ENCODE measurements around the gene RERGL.
"Not testable (repeated sequence)": the region's sequence is repeated elsewhere in the genome, so short reads cannot be mapped to it uniquely, and the experiment has no call there.

RERGL gene, protein sequence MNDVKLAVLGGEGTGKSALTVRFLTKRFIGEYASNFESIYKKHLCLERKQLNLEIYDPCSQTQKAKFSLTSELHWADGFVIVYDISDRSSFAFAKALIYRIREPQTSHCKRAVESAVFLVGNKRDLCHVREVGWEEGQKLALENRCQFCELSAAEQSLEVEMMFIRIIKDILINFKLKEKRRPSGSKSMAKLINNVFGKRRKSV

DNA sequence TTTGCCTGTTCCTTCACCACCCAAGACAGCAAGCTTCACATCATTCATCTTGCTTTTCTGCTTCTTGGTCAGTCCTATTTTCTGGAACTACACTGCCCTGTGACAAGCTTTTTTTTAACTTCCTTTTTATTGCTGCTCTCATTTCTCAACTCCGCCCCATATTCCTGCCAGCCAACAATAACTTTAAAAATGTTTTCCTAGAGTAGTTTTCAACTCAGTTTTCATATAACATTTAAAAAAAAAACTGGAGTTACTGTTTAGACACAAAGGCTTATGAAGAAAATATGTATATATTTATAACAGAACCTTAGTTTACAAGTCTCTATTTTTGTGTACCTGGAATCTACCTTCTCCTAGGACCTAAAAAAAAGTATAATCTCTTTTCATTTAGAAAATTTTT lies at the start of gene RERGL:
Gene RERGL (minus strand): TSS at position 101 of the 400 bp plus-strand sequence. CDS start 53 bp downstream, at position 48.
- DNase-seq (ENCODE audit: low spot score), result no peak

DNA sequence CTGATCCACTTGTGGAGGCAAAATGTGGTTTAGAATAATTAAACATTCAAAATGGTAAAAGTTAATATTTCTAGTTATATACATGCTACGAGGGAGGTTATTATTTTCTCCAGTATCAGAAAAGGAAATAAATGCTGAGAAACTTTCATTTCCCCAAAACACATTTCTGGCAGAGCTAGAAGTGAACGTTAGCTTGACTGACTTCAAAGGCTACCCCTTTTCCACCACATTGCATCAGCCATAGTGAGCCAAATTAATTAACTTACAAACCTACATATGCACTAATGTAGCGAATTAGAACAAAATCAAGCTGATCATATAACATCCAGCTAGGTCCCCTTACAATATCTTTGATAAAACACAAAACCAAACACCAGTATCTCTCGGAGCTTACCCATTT lies 49.3 kb upstream of the RERGL start:
- no peak for DNase-seq (ENCODE audit: low spot score)

DNA sequence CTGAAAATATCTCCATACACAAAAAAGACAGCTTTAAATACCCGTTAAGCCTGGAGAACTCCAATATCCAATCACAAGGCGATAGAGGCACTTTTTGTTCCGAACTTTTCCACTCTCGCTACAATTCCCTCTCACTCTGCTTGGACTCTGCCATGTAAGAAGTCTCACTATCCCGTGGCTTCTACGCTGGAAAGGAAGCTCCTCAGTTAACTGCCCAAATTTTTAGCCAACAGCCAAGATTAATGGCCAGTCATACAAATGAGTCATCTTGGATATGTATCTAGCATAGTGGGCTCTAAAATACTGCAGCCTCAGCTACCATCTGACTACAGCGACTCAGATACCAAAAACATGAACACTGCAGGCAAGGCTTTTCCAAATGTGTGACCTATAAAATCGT lies 45.5 kb upstream of the RERGL start:
- peak; percentile 2 for DNase-seq (ENCODE audit: low spot score)

DNA sequence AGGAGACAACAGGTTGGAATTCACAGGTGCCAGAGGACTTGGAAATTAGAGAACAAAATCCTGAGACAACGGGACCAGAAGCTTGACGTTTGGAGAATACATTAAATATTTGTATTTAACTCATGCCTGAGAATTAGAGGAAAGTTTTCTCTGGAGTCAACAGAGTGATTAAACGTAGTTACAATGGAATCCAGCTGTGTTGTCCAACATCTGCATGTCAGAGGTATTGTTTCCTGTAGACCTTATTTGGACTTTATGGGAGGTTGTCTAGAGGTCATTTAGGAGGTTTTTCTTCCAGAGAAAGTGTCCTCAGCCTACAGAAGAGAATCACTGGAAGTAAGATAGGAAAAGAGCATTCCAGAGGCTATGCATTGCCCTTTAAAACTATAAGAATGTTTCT lies 45.1 kb upstream of the RERGL start:
- no peak for DNase-seq (ENCODE audit: low spot score)

DNA sequence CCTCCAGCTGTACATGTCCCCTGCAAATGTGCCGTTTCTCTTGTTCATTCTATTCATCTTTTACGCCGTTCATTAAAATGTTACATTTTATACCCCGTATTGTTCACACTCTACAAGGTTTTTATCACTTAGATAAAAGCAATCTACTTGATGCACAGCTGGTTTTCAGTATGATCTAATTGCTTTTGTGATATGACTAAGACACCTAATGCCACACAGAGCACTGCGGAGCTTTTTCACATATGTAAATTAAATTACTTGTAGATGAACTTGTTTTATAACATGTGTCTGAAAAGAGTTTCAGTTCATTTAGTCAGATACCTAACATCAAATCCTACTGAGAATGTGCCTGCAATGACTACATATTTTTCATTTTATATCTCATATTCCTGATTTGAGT lies 40.9 kb upstream of the RERGL start:
- DNase-seq (ENCODE audit: low spot score), result no peak

DNA sequence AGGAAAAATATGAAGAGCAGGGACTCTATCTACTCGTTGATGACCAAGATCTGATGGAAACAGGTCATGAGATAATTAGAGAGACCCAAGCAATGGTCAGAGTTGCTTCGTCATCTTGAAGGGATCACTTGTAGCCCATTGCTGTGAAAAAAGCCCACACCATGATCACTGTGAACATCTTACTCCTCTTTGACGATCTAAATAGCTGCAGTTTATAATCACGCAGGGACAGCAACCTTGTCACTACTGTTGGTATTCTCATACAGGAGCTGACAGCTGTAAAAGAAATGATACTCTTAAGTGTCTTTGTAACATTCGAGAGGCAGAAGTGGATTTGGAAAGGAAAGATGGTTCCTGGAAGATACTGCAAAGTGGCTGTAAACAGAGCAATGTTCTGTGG lies 33.7 kb upstream of the RERGL start:
- no peak for DNase-seq (ENCODE audit: low spot score)

DNA sequence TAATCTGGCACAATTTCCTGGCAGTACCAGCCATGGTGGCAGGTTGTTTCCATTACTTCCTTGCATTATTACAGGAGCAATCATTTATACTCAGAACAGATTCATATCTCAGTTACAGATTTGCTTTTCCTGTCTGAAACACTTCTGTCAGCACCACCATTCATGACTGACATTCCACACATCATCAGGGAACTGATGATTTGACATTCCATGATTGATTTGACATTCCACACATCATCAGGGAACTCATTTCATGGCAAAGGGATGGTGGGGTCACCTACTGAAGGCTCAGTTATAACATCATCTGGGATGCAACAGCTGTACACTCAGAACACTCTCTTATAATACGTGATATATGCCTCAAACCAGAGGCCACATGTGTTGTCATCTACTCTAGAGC lies 30.9 kb upstream of the RERGL start:
- DNase-seq (ENCODE audit: low spot score), result no peak

DNA sequence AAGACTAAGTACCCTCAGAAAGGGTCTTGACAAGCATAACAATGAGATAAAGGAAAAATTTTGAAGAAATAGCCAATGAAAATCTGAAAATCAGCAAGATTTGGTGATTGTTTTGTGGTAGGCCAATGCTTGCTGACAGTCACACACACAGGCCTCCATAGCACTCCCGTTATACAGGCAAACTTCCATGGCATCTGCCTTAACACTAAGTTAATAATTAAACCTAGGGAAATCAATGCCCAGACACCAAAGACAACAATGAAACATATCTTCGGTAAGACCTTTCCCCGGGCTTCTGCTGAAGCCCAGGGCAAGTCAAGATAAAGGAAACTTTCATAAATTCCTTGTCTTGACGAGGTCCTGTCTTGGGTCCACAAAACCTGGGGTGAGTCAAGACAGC lies 18.6 kb upstream of the RERGL start:
- no peak for DNase-seq (ENCODE audit: low spot score)

DNA sequence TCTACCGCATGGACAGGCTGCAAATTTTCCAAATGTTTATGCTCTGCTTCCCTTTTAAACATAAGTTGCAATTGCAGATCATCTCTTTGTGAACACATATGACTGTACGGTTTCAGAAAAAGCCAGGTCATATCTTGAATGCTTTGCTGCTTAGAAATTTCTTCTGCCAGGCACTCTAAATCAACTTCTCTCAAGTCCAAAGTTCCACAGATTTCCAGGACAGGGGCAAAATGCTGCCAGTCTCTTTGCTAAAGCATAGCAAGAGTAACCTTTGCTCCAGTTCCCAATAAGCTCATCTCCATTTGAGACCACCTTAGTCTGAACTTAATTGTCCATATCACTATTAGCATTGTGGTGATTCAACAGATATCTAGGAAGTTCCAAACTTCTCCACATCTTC lies 13.6 kb upstream of the RERGL start:
- DNase-seq (ENCODE audit: low spot score), result no peak

DNA sequence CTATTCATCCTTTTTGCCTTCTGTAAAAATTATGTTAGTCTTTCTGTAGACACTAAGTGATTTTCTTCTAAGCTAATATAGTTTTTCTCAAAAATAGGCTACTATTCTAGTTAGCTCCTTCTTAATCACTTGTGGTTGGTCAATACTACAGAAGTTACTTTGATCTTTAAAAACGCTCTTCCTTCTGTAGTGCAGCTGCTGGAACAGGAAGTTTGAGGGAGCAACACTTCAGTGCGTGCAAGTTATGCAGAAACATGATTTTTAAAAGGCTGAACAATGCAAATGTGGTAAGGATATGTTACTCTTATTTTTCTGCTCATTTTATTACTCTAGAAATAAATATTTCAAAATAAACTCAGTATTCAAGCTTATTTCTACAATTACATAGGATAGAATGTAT lies 11.1 kb upstream of the RERGL start:
- DNase-seq (ENCODE audit: low spot score), result no peak

DNA sequence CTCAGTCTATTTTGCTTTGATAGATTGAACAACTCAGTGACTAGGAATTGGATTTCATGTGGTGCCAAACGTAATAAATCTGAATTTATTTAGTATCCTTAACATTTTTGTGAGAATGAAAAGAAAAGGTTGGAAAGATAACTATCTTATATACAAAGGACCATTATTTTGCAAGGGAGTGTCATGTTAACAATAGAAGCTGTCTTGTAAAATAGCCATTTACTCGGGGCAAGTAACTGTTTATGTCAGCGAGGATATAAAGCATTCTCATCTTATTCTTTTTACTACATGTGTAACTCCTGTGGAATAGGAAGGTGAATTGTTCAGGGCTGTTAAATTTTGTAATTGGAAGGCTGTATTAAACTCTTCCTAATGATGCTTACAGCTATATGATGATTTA lies 5.9 kb downstream of the RERGL start:
- DNase-seq (ENCODE audit: low spot score), result no peak

DNA sequence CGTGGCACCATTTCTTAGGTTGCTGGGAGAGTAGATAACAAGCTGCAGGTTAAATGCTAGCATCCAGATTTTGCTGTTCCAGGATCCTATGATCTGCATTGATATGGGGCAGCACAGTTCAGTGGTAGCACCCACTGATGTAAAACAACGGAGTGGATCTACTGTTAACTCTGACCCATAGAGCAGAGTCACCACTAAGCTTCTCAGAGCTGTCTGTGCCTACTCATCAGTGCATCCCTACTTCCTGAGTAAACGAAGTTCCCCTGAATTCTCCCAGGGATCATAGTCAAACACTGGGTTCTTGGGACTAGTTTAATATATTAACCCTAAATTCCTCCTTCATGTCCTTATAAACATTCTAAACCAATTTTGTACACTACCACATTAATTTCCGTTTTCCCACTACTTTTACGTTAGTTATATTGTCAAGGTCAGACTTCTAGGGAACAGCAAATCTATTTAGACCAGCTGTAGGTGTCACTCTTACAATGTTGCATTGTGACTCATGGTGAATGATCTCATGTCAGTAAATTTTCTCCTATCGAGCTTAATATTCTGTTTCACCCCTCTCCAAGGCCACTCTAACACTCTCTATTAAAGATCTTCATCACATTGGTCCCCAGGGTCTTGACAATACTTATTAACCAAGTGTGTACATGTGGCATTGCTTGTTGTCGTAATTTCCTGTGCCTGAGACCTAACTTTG lies 10.3 kb downstream of the RERGL start:
- DNase-seq (ENCODE audit: low spot score), result no peak

DNA sequence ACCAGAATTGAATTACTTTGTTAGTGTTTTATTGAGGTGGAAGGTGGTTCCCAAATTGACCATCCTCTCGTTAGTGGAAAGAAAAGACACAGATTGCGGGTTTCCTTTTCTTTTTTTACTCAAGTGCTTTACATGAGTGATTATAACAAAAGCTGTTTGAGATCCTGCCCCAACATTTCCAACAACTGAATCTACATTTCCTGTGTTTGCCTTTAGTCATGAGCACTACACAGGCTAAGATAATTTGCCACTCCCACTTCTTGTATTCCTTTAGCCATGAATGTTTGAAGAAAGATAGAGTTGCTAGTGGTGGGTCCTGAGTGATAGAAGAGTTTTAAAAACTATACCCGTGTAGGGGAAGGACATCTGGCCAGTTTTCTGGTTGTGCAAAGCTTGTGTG lies 16.0 kb downstream of the RERGL start:
- DNase-seq (ENCODE audit: low spot score), result no peak

DNA sequence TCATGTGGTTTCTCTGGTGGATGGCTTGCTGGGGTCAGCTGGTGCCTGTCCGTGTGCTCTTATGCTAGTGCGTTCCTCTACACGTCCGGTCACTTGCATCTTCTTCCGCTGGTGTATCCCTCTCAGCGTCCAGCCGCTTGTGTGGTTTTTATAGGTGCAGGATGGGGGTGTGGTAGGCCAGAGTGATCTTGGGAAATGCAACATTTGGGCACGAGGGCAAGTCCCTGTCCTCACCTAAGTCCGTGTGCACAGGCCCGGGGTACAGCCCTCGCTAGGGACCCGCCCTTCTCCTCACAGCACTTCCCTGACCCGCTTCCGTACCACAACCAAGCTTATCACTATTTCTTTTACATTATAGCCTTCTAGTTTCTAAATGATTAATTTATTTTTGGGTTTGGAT lies 17.3 kb downstream of the RERGL start:
- DNase-seq (ENCODE audit: low spot score), result no peak

DNA sequence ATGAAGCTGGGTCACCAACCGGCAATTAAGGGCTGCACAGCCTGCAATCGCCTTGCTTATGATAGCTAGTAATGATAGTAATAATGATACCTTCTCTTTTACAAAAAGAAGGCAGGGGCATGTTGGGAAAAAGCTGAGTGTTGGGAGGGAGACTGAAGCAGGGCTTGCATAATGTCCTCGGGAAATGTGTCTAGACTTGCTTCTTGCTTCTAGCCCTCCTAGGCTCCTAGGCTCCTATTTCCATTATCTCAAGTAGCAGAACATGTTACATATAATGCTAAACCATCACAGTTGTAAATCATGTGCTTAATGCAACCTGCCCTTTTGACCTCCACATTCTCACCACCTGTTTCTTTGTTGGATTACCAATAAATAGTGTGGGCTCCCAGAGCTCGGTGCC lies 18.7 kb downstream of the RERGL start:
- DNase-seq (ENCODE audit: low spot score), result no peak

DNA sequence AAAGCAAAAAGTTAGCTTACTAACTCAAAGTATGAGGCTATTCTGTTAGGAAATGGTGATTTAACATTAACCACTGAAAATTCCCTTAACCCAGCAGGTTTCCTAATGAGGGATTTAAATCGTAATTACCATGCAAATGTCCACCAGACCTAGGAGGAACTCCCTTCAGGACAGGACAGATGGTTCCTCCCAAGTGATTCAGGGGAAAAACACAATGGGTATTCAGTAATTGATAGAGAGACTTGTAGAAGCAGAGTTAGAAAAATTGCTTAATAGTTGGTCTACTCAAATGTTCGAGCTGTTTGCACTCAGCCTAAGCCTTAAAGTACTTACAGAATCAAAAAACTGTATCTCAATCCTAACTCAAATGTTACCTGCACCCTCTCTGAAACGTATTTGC lies 21.6 kb downstream of the RERGL start:
- DNase-seq (ENCODE audit: low spot score), result no peak

DNA sequence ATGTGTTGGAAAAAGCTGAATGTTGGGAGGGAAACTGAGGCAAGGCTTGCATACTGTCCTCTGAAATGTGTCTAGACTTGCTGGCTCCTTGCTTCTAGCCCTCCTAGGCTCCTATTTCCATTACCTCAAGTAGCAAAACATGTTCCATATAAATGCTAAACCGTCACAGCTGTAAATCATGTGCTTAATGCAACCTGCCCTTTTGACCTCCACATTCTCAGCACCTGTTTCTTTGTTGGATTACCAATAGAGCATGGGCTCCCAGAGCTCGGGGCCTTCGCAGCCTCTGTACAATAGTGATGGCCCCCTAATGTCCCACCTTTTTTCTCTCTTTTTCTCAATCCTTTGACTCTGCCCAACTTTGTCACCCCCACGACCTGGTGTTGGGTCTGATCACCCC lies 23.3 kb downstream of the RERGL start:
- DNase-seq (ENCODE audit: low spot score), result no peak

DNA sequence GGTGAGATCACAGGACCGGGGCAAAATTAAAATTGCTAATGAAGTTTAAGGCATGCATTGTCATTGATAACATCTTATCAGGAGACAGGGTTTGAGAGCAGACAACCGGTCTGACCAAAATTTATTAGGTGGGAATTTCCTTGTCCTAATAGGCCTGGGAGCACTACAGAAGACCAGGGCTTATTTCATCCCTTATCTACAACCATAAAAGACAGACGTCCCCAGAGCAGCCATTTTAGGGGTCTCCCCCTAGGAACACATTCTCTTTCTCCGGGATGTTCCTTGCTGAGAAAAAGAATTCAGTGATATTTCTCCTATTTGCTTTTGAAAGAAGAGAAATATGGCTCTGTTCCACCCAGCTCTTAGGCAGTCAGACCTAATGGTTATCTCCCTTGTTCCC lies 27.1 kb downstream of the RERGL start:
- not testable (repeated sequence) for DNase-seq (ENCODE audit: low spot score)

DNA sequence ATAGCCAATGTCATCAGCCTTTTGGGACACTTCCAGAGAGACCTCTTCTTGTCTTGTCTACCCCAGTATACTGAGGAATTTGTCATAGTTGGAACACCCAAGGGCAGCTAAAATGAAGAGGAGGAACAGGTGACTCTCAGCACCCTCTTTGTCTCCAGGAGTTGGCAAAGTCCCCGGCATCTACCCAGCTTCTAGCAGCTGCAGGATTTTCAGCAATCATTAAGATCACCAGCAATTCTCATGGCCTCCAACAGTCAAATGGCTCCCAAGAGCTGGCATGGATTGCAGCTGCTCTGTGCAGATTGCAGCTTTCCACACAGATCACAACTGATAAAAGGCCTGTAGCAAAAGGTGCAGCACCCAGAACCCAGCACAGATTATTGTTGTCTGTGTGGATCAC lies 32.9 kb downstream of the RERGL start:
- peak; percentile 2 for DNase-seq (ENCODE audit: low spot score)

DNA sequence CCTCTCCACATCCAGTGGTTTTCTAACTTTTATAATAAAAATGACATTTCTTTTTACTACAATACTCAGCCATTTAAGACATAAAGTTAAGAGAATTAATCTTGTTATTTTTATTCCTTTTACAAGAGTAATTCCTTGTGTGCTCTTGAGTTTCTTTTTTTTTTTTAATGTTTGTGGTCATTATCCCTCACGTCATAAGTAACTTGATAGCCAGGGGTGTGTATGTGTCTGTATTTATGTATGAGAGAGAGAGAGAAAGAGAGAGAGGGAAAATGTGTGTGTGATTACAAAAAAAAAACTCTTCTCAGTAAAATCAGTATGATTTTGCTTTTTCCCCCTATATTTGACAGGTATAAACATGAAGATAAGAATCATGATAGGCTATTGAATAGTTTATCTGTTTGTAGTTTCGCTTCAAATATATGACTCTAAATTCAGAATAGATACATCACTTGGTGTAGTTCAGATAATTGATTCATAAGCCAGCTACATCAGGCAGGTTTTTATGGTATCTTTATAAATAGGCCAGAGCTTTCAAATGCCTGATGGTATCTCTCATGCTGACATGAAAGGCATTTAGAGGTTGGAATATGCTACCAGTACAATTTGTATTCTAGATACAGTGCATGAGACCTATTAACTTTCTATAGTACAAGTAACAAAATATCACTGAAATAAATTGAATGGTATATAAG lies 34.9 kb downstream of the RERGL start:
- DNase-seq (ENCODE audit: low spot score), result no peak

DNA sequence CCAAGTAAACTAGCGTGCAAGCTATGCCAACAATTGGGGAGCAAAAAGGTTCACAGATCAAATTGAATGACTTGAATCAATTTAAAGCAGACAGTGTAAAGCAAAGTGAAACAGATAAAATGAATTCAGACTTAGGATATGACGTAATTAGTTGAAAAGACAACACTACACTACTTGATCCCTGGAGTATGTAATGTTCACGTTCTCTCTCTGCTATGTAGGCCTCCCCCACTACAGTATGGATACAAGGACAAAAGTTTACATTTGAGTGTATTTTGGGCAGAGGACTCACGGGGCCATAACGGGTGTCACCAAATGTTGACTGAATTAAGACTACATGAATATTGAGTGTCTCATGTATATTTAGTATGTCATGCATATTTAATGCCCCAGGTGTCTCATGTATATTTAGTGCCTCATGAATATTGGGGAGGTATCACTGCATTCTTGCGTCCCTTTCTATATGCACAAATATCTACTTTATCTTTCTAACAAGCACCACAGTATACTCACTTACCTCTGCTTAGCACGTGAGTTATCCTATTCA lies 44.5 kb downstream of the RERGL start:
- DNase-seq (ENCODE audit: low spot score), result no peak

DNA sequence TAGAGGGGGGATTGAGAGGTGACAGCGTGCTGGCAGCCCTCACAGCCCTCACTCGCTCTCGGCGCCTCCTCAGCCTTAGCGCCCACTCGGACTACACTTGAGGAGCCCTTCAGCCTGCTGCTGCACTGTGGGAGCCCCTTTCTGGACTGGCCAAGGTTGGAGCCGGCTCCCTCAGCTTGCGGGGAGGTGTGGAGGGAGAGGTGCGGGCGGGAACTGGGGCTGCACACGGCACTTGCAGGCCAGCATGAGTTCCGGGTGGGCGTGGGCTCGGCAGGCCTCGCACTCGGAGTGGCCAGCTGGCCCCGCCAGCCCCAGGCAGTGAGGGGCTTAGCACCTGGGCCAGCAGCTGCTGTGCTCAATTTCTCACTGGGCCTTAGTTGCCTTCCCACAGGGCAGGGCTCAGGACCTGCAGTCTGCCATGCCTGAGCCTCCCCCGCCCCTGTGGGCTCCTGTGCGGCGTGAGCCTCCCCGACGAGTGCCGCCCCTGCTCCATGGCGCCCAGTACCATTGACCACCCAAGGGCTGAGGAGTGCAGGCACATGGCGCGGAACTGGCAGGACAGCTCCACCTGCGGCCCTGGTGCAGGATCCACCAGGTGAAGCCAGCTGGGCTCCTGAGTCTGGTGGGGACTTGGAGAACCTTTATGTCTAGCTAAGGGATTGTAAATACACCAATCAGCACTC lies 49.8 kb downstream of the RERGL start:
- not testable (repeated sequence) for DNase-seq (ENCODE audit: low spot score)
